Measurements from ENCODE around the gene DSC3. TPM values are rescaled to one million over a fixed set of nuclear protein-coding genes. Genes with fewer than 3 reads are reported as not detected.
A peak's percentile ranks its signal among the peaks of the same experiment; 100 is the strongest.

Gene DSC3
- total RNA-seq, 4 donors from 2014 or later = 497 to 826 (median 664) TPM

DNA sequence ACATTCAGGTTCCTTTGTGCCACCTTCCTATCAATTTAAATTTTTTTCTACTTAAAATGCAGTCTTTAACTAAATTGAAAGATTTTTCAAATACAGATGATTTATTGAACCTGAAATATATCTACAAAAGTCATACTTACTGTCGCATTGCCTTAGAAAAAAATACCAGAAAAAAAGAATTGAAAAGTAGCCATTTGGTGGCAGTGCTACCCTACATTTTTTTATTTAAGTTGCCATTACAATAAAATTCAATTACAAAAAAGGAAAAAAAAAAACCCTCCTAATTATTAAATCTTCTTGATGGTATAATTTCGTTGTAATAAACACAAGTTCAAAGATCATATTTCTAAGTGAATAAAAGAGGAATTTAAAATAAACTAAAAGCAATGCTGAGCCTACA is 43.4 kb downstream of the DSC3 start:
- WGBS = 52% methylated on average over 2 of the region's 2 CpGs
- Histone ChIP-seq H3K4me3 (no peak overlapping the region), H3K4me1 (no peaks in the 10 kb centered on the region), H3K9me3 (no peaks in the 10 kb centered on the region), H3K27me3 (no peaks in the 10 kb centered on the region), H3K27ac (no peak overlapping the region), H3K36me3 (peaks cover 11% of the 10 kb centered on the region)
- TF ChIP-seq, protein P1, sequence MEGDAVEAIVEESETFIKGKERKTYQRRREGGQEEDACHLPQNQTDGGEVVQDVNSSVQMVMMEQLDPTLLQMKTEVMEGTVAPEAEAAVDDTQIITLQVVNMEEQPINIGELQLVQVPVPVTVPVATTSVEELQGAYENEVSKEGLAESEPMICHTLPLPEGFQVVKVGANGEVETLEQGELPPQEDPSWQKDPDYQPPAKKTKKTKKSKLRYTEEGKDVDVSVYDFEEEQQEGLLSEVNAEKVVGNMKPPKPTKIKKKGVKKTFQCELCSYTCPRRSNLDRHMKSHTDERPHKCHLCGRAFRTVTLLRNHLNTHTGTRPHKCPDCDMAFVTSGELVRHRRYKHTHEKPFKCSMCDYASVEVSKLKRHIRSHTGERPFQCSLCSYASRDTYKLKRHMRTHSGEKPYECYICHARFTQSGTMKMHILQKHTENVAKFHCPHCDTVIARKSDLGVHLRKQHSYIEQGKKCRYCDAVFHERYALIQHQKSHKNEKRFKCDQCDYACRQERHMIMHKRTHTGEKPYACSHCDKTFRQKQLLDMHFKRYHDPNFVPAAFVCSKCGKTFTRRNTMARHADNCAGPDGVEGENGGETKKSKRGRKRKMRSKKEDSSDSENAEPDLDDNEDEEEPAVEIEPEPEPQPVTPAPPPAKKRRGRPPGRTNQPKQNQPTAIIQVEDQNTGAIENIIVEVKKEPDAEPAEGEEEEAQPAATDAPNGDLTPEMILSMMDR (IDR thresholded peaks at IDR 0.05) = no peak
- TF ChIP-seq POLR2AphosphoS5 (IDR thresholded peaks at IDR 0.05) (no peak), POLR2A (IDR thresholded peaks at IDR 0.05) (no peak), EP300 (IDR thresholded peaks at IDR 0.05) (no peak)
- no peak for DNase-seq (ENCODE audit: low spot score in 2 of 2)

DNA sequence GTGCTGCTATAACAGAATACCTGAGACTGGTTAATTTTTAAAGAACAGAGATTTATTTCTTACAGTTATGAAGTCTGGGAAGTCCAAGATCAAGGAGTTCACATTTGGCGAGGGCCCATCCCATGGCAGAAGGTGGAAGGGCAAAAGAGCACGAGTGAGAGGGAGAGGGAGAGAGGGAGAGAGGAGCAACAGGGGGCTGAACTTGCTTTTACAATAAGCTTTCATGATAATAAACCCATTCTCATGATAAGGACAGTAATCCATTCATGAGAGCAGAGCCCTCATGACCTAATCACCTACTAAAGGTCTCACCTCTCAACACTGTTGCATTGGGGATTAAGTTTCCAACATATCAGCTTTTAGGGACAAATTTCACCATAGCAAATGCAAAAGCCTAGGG is 45.3 kb downstream of the DSC3 start:
- Histone ChIP-seq H3K4me3 (no peak overlapping the region), H3K36me3 (peaks cover 5% of the 10 kb centered on the region), H3K4me1 (no peaks in the 10 kb centered on the region), H3K27ac (no peak overlapping the region), H3K27me3 (no peaks in the 10 kb centered on the region), H3K9me3 (no peaks in the 10 kb centered on the region)
- 65% methylated on average over 2 of the region's 2 CpGs for WGBS
- DNase-seq (ENCODE audit: low spot score in 2 of 2) = no peak
- TF ChIP-seq, protein P1 (IDR thresholded peaks at IDR 0.05) = no peak
- TF ChIP-seq EP300 (IDR thresholded peaks at IDR 0.05) (no peak), POLR2AphosphoS5 (IDR thresholded peaks at IDR 0.05) (no peak), POLR2A (IDR thresholded peaks at IDR 0.05) (no peak)

DNA sequence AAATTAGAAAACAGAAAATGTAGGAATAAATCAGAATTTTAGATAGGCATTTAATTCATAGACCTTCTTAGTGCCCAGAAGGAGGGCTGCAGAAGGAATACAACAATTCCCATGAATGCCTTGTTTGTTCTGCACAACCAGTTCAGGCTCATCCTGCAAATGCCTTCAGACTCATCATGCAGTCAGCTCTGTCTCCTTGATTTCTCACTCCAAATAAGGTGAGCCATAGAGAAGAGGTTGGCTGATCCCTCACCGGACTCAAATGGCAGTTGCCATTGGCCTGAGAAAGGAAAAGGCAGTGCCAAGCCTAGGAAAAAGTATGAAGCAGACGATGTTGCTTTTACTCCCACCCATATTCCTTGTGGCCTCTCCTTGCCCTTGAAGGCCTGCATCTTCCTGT is 50.3 kb downstream of the DSC3 start:
- DNase-seq (ENCODE audit: low spot score in 2 of 2) = no peak
- Histone ChIP-seq H3K36me3 (no peaks in the 10 kb centered on the region), H3K4me3 (no peak overlapping the region), H3K9me3 (no peaks in the 10 kb centered on the region), H3K27ac (no peak overlapping the region), H3K4me1 (peaks cover 17% of the 10 kb centered on the region), H3K27me3 (no peaks in the 10 kb centered on the region)
- TF ChIP-seq POLR2AphosphoS5 (IDR thresholded peaks at IDR 0.05) (peak in 1 of 3 donors; percentile 3), POLR2A (IDR thresholded peaks at IDR 0.05) (no peak), EP300 (IDR thresholded peaks at IDR 0.05) (no peak)
- TF ChIP-seq, protein P1 (IDR thresholded peaks at IDR 0.05) = no peak
- 79% methylated on average over 2 of the region's 2 CpGs for WGBS

- Histone ChIP-seq H3K27ac (no peak overlapping the region), H3K36me3 (no peaks in the 10 kb centered on the region), H3K4me3 (no peak overlapping the region), H3K9me3 (no peaks in the 10 kb centered on the region), H3K4me1 (peaks cover 25% of the 10 kb centered on the region), H3K27me3 (no peaks in the 10 kb centered on the region)
- DNase-seq (ENCODE audit: low spot score in 2 of 2) = no peak
- TF ChIP-seq EP300 (IDR thresholded peaks at IDR 0.05) (no peak), POLR2AphosphoS5 (IDR thresholded peaks at IDR 0.05) (no peak), POLR2A (IDR thresholded peaks at IDR 0.05) (no peak)
- TF ChIP-seq, protein P1 (IDR thresholded peaks at IDR 0.05) = no peak
- WGBS = 74% methylated on average over 5 of the region's 5 CpGs
Measured at GRCh38 chr18:30991397-30991796, 51.1 kb downstream of the DSC3 start.

- TF ChIP-seq, protein P1 (IDR thresholded peaks at IDR 0.05) = no peak
- TF ChIP-seq POLR2A (IDR thresholded peaks at IDR 0.05) (no peak), POLR2AphosphoS5 (IDR thresholded peaks at IDR 0.05) (no peak), EP300 (IDR thresholded peaks at IDR 0.05) (no peak)
- DNase-seq (ENCODE audit: low spot score in 2 of 2) = no peak
Measured at GRCh38 chr18:30989141-30989540, 53.4 kb downstream of the DSC3 start.

More at GRCh38 chr18:30989141-30989540, 53.4 kb downstream of the DSC3 start:
- Histone ChIP-seq H3K27me3 (no peaks in the 10 kb centered on the region), H3K36me3 (no peaks in the 10 kb centered on the region), H3K27ac (peak overlapping the region; percentile 82), H3K4me1 (peaks cover 34% of the 10 kb centered on the region), H3K4me3 (no peak overlapping the region), H3K9me3 (no peaks in the 10 kb centered on the region)
- 46% methylated on average over 1 of the region's 1 CpG for WGBS

Measured in suprapubic skin (tissue), 4 donors.